ENCODE measurements around the gene TMEM138. TPM values are rescaled to one million over a fixed set of nuclear protein-coding genes. Genes with fewer than 3 reads are reported as not detected.

Gene TMEM138
- polyA plus RNA-seq, 1 donor from 2014 or later, result 19.6 TPM

GRCh38 chr11:61369372-61370348, 7.5 kb downstream of the TMEM138 start:
- no peaks in the 10 kb centered on the region for H3K9me2 ChIP-seq (ENCODE audit: insufficient read depth, low read length)
- H2AFZ ChIP-seq (ENCODE audit: low read depth, low read length), result no peak overlapping the region
- H3K36me3 ChIP-seq (ENCODE audit: insufficient read depth, low read length), result no peaks in the 10 kb centered on the region
- TF ChIP-seq TAF1 (IDR thresholded peaks at IDR 0.05; ENCODE audit: low read depth) (no peak), EZH2 (IDR thresholded peaks at IDR 0.05; ENCODE audit: borderline replicate concordance, insufficient read depth, low read length, poor library complexity, severe bottlenecking) (no peak), REST (IDR thresholded peaks at IDR 0.05; ENCODE audit: borderline replicate concordance) (no peak), SMC3 (conservative IDR thresholded peaks at IDR 0.05; ENCODE audit: poor library complexity) (no peak), EP300 (conservative IDR thresholded peaks at IDR 0.05; ENCODE audit: poor library complexity, severe bottlenecking) (no peak), RAD21 (conservative IDR thresholded peaks at IDR 0.05) (no peak), POLR2AphosphoS5 (IDR thresholded peaks at IDR 0.05) (no peak), MXI1 (conservative IDR thresholded peaks at IDR 0.05; ENCODE audit: poor library complexity, severe bottlenecking) (no peak), CTCF (IDR thresholded peaks at IDR 0.05; ENCODE audit: poor library complexity, severe bottlenecking) (no peak)
- no peaks in the 10 kb centered on the region for H4K20me1 ChIP-seq (ENCODE audit: insufficient read depth)
- no peaks in the 10 kb centered on the region for H3K79me2 ChIP-seq (replicated peaks; ENCODE audit: insufficient read depth, low read length)
- H3K9me3 ChIP-seq (ENCODE audit: low read length), result no peaks in the 10 kb centered on the region
- no peaks in the 10 kb centered on the region for H3F3A ChIP-seq (ENCODE audit: insufficient read depth, low read length, poor library complexity, severe bottlenecking)
- no peaks in the 10 kb centered on the region for H3K27me3 ChIP-seq (ENCODE audit: insufficient read depth, low read depth, low read length)
- no peak overlapping the region for H3K9ac ChIP-seq (ENCODE audit: low read length)
- no peak overlapping the region for H3K27ac ChIP-seq (ENCODE audit: low read length)
- no peak overlapping the region for H3K4me3 ChIP-seq (ENCODE audit: low read length)
- no peak overlapping the region for H3K4me2 ChIP-seq (ENCODE audit: low read length)

GRCh38 chr11:61370349-61371005, 8.3 kb downstream of the TMEM138 start:
- Histone ChIP-seq H3K9me3 (ENCODE audit: low read length) (no peaks in the 10 kb centered on the region), H3K4me2 (ENCODE audit: low read length) (no peak overlapping the region), H3K4me3 (ENCODE audit: low read length) (no peak overlapping the region), H3K9ac (ENCODE audit: low read length) (no peak overlapping the region), H4K20me1 (ENCODE audit: insufficient read depth) (no peaks in the 10 kb centered on the region), H3K9me2 (ENCODE audit: insufficient read depth, low read length) (no peaks in the 10 kb centered on the region), H2AFZ (ENCODE audit: low read depth, low read length) (no peak overlapping the region), H3K36me3 (ENCODE audit: insufficient read depth, low read length) (no peaks in the 10 kb centered on the region), H3K79me2 (replicated peaks; ENCODE audit: insufficient read depth, low read length) (no peaks in the 10 kb centered on the region), H3K27ac (ENCODE audit: low read length) (no peak overlapping the region), H3F3A (ENCODE audit: insufficient read depth, low read length, poor library complexity, severe bottlenecking) (no peaks in the 10 kb centered on the region), H3K27me3 (ENCODE audit: insufficient read depth, low read depth, low read length) (no peaks in the 10 kb centered on the region)
- TF ChIP-seq RAD21 (conservative IDR thresholded peaks at IDR 0.05) (no peak), TAF1 (IDR thresholded peaks at IDR 0.05; ENCODE audit: low read depth) (no peak), CTCF (IDR thresholded peaks at IDR 0.05; ENCODE audit: poor library complexity, severe bottlenecking) (no peak), EZH2 (IDR thresholded peaks at IDR 0.05; ENCODE audit: borderline replicate concordance, insufficient read depth, low read length, poor library complexity, severe bottlenecking) (no peak)
